ENCODE data around the gene F5. TPM values are rescaled to one million over a fixed set of nuclear protein-coding genes. Genes with fewer than 3 reads are reported as not detected.
"Not testable (repeated sequence)": the region's sequence is repeated elsewhere in the genome, so short reads cannot be mapped to it uniquely, and the experiment has no call there.

F5 gene
- total RNA-seq, 1 experiment from 2014 or later = not detected

GRCh38 chr1:169546087-169546995 is 39.9 kb downstream of the F5 start:
- DNase-seq (ENCODE audit: low read depth) = peak; percentile 66

DNA sequence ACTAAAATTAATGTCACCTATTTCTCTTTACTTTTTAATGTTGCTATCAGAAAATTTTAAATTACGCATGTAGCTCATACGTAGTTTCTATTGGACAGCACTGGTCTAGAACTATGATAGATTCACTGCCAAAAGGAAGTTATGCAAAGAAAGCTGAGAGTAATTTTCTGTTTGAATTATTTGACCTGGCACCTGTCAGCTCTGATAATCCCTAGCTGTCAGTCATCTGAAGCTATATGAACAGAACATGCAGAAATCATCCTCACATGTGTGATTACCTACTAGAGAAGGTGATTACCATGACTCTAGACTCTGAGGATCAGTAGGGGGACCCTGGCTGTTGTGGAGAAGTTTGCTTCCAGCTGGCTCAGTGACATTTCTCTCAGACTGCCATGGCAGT is 40.8 kb downstream of the F5 start:
- DNase-seq (ENCODE audit: low read depth) = no peak

- DNase-seq (ENCODE audit: low read depth) = peak; percentile 91
These were observed 47.0 kb downstream of the F5 start for GRCh38 chr1:169538998-169539871.

- DNase-seq (ENCODE audit: low read depth) = no peak
These were observed 51.6 kb downstream of the F5 start for GRCh38 chr1:169534653-169535052.

DNA sequence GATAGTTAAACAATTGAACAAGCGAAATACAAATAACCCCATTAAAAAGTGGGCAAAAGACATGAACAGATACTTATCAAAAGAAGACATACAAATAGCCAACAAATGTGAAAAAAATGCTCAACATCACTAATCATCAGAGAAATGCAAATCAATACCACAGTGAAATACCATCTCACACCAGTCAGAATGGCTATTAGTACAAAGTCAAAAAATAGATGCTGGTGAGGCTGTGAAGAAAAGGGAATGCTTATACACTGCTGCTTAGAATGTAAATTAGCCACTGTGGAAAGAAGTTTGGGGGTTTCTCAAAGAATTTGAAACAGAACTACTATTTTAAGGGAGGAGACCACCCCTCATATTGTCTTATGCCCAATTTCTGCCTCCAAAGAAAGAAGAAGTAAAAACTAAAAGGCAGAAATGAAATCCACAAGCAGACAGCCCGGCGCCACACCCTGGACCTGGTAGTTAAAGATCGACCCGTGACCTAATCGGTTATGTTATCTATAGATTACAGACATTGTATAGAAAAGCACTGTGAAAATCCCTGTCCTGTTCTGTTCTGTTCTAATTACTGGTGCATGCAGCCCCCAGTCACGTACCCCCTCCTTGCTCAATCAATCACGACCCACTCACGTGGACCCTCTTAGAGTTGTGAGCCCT is 52.6 kb downstream of the F5 start:
- DNase-seq (ENCODE audit: low read depth) = not testable (repeated sequence)

DNA sequence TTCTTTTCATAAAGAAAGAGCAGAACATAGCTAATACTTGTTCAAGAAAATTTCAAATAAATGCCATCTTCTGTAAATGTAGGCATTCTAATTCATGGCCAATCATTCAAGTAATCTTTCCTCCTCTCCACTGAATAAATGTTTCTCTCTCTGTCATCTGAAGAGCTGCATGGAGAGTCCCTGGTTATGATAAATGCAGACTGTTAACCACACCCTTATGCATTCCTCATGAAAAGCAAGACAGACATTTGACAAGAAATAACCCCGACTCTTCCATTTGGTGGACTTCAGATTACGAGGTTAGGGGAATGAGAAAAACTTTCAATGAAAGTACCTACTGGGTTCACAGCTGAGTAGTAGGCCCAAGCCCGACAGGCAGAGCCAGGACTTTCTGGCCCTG is 55.8 kb downstream of the F5 start:
- no peak for DNase-seq (ENCODE audit: low read depth)

GRCh38 chr1:169529068-169529642 is 57.1 kb downstream of the F5 start:
- peak; percentile 62 for DNase-seq (ENCODE audit: low read depth)

DNA sequence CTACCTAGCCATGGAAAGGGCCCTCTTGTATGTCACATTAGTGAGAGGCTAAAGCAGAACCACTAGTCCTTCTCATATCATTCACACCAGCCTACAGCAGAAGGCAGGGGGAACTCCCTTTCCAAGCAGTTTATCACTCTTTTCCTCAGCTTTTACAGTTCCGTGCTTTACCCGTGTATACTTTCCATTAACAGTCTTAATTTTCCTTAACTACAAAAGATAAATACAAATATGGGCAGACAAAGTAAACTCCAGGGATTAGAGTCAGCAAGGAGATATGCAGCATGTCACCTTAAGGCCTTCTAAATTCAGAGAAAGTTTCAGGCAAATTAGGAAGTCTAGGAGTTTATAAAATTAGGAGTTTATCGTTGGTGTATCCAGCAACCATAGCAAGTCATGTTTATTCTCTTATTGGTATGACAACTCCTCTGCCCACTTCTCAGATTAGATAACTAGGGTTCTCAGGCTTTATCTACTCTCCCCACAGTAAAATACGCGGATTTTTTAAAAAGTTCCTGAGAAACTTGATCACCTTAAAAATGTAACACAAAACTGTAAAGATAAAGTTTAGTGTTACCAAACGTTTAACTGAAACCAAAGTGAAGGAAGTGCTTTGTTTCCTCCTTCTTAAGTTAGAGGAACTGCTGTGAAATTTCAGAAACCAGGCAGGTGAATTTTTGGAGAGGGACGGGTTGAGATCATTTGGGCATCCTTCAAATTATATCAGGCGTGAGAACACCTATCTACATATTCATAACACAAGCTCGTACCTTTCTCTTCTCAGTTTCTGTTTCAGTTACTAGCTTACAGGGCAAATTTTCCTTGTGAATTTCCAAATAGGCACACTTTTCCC is 57.8 kb downstream of the F5 start:
- DNase-seq (ENCODE audit: low read depth) = no peak

DNA sequence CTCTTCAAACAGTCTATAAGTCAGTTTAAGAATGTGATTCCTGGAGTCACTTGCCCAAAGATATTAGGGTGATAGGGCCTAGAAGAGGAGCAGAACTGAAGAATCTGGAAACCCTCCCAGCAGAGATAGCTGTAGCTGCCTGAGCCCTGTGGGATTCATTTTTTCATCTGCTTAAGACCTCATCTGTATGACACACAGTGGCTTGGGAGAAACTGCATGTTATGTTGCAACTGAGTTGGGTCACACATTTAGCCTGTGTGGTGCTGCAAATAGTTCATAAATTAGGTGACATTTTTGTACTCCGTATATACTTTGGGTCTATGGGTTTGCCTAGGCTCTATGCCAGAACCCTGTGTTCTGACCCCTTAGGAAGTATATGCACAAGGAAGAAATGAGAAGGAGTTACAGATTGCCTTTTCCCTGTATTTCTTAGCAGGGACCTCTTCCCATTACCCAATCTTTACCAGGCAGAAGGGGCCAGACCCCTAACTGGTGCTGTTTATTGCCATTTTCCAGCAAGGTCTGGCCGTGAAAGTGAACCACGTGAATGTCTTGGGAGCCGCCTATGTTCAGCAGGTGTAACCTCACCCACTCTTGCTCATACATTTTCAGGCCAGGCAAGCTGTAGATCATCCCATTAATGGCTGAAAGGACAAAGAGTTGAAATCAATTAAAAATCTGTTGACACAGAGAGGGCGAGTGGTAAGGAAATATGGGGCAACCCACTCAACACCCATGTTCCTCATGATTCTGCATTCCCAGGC is 58.6 kb downstream of the F5 start:
- no peak for DNase-seq (ENCODE audit: low read depth)

- DNase-seq (ENCODE audit: low read depth) = no peak
These were observed 59.3 kb downstream of the F5 start for GRCh38 chr1:169527001-169527400.

DNA sequence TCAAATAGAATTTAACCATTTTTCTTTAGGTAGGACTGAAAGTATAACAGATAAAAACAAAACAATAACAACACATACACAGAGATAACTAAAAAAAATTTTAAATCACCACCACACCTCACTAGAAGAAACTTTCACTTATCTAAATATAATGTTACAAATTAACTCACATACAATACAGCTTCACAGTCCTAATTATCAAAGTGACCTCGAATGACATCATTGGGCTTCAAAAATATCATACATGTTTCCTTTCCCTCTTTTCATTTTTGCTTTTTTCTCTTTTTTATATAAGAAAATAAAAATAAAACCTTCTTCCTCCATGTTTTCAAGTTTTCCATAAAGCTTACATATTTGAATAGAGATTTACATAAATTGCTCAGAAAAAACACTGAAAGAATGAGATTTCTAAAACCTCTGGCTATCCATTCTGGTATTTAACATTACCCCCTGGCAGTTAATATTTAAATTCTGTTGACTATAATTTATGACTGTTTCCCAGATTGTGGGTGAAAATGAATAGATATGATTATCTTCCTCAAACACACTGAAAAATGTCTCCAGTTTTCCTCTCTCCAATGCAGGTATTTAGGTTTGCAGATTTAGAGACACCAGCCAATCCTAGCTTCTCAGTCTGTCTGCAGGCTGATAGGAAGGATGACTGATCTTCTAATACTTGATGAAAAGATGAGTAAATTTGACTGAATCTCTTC is 60.0 kb downstream of the F5 start:
- no peak for DNase-seq (ENCODE audit: low read depth)

DNA sequence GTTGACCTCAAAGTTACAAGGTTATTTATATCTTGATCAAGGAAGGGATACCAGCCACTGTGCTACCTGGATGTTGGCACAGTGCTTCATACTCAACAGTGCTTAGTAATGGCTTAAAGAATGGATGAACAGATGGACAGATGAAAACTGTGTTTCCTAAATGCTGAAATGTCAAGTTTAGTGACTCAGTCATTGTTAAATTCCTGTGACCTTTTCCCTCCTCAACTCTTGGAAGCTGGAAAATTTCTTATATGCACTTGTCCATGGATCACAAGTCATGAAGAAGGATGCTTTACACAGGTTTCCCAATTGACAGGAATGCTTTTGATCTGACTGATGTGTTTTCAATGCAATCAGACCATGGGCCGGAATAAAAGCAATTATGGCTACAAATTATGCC is 60.9 kb downstream of the F5 start:
- no peak for DNase-seq (ENCODE audit: low read depth)

DNA sequence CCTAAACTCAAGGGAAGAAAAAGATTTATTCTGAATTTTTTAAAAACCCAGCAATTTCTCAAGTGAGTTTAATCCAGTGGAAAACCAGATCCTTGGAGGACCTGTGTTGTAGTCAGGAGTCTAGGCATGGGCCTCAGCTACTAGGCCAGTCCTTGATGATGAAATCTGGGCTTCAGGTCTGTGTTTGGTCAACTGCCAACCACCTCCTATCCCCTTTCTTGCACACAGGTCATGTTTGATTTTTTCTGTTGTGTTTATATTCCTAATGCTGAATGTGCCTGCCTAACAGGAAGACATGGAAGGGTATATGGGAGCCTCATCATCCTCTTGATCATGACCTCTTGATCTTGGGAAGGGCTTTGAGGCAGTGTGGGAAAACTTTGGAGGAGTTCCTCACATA is 62.4 kb downstream of the F5 start:
- no peak for DNase-seq (ENCODE audit: low read depth)

- DNase-seq (ENCODE audit: low read depth) = no peak
These were observed 65.1 kb downstream of the F5 start for GRCh38 chr1:169521226-169521625.

DNA sequence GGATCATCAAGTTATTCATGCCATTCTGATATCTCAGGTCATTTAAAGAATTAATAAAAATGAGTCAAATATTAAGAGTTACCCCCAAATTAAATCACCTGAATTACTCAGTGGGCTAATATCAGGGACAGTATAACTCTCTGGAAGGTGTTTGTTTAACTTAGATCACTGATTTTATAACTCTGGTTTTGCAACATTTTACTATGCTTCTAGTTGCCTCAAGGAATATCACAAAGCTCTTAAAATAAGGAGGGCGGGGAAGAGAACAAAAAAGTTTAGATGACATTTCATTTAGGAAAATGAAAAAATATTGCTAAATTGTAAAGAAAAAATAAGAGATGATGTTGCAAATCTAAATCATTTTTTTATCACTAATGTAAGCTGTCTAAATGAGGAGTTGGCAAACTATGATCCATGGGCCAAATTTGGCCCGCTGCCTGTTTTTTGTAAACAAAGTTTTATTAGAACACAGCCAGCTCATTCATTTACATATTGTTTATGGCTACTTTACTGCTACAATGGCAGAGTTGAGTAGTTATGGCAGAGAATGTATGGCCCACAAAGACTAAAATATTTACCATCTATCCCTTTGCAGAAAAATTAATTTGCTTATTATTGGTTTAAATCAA is 68.6 kb downstream of the F5 start:
- no peak for DNase-seq (ENCODE audit: low read depth)

GRCh38 chr1:169515641-169516040 is 70.6 kb downstream of the F5 start:
- no peak for DNase-seq (ENCODE audit: low read depth)

GRCh38 chr1:169514566-169515270 is 71.6 kb downstream of the F5 start:
- DNase-seq (ENCODE audit: low read depth) = no peak

DNA sequence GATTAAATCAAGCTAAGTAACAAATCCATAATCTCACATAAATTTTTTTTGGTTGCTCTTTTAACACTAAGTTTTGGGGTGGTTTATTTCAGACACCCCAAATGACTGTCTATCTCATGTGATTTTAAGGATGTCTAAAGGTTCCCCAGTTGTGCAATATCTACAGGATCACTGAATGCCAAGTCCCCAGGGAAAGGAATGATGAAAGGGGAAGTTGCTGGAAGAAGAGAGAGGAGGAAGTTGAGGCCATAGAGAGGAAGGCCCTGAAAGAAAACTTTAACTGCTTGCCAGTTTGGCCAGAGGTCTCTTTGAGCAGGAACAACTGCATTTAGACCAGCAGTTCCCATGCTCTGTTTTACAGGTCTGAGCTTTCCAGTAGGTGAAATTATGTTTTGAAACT is 73.1 kb downstream of the F5 start:
- no peak for DNase-seq (ENCODE audit: low read depth)
